D341Med (cell line): ENCODE results near the gene KIF20A.
"Not testable (repeated sequence)": the region's sequence is repeated elsewhere in the genome, so short reads cannot be mapped to it uniquely, and the experiment has no call there.

Experiments used
- DNase-seq: peaks from one replicate; pipeline ENCODE4 v3.0.0; 2012; ENCODE audit warnings: low spot score

The KIF20A gene

DNA sequence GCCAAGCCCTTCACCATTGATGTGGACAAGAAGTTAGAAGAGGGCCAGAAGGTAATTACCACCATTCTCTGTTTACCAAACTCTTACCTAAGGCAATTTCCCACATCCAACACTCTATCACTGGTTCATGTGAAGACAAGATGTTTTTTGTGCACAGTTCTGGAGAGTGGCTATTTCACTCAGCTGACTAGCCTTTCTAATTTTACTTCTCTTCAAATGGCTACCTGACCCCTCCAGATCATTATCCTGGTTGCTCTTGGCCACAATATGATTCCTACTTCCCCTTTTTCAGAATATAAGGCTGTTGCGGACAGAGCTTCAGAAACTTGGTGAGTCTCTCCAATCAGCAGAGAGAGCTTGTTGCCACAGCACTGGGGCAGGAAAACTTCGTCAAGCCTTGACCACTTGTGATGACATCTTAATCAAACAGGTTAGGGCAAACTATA, 7.1 kb downstream of the KIF20A start:
- no peak for DNase-seq

- no peak for DNase-seq
Measured at GRCh38 chr5:138188626-138189025, 9.7 kb downstream of the KIF20A start.

GRCh38 chr5:138192826-138193225, 13.9 kb downstream of the KIF20A start:
- DNase-seq = no peak

- not testable (repeated sequence) for DNase-seq
Measured at GRCh38 chr5:138193859-138194258, 14.9 kb downstream of the KIF20A start.

DNA sequence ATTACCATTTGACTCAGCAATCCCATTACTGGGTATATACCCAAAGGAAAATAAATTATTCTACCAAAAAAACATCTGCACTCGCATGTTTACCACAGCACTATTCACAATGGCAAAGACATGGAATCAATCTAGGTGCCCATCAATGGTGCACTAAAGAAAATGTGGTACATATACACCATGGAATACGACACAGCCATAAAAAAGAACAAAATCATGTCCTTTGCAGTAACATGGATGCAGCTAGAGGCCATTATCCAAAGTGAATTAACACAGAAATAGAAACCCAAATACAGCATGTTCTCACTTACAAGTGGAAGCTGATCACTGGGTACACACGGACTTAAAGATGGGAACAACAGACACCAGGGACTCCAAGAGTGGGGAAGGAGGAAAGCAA, 32.1 kb downstream of the KIF20A start:
- no peak for DNase-seq

GRCh38 chr5:138212828-138213160, 33.9 kb downstream of the KIF20A start:
- DNase-seq = no peak

DNA sequence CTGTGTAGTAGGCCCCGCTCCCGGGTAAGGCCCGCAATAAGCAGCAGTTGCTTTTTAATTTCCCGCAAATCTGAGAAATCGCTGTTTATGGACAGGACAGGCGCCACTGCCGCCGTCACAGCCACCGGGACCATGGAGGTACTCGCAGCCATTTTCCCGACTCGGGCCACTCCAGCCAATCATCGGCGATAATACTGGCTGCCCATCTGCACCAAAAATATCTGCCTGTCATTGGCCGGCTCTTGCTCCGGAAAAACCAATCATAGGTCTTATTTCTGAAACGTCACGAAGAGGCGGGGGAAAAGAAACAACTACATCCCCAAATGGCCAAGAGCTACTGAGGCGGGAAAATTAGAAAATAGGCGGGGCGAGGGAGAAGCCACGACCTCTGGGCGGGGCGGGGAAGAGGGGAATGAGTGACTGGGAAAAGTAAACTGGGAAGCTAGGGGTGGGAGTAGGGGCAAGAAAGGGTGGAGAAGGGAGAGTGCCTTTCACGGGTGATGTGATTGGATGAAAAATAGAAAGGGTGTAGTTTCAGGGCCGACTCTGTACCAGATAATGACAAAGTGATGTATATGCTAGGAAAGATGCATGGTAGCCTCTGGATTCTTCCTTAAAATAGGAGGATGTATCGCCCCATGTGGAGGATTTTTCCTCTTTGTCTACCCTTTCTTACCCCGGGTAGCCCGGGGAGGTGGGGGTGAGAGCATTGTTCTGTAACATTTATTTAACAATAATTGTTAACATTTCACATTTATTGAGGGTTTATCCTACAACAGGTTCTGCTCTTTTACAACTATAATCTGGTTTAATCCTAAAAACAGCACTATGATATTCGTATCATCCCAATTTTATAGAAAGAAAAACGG, 34.5 kb downstream of the KIF20A start, which contains the start of gene CDC23:
Gene CDC23, minus strand, starts transcription at position 163 of the 869 bp plus-strand sequence. Its CDS starts 11 bp downstream, at position 152.
- DNase-seq = peak; percentile 93

DNA sequence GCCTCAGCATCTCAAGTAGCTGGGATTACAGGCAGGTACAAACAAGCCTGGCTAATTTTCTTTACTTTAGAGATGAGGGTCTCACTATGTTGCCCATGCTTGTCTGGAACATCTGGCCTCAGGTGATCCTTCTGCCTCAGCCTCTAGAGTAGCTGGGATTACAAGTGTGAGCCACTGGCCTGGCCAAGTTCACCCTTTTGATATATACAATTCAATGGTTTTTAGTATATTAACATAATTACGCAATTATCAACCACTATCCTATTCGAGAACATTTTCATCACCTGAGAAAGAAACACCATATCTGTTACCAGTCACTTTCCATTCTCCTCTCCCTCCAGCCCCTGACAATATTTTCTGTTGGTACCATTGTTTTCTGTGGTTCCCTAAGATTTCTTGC, 37.9 kb downstream of the KIF20A start:
- DNase-seq = no peak

DNA sequence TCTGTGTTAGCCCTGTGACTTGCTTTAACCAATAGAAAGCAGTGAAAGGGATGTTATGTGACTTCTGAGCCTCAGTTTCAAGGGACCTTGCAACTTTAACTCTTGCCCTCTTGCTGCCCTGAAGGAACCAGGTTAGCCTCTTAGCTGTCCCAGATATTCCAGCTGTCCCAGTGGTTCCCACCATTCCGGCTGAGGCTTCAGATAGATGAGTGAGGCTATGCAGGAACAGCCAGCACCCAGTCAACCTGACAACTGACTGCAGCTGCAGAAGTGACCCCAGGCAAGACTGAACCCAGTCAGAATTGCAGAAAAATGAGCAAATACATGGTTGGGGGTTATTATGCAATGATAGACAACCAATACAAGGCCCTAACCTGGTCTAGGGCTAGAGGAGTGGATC, 44.6 kb downstream of the KIF20A start:
- DNase-seq = no peak

DNA sequence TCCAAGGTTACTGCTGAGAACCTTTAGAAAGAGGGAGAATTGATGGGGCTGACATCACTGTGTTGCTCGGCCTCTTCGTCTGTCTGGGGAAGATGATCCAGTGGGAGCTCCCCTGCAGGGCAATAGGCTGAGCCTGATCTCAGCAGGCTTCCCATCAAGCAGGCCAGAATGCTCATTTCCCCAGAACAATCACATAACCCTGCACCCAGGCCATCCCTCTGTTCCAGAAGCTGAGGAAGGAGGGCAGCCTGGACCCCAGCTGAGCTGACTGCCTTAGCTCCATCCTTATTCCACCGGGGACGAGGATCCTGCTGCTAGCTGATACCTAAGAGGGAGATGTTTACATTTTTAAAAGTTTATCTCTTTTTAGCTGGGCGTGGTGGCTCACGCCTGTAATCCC, 45.8 kb downstream of the KIF20A start:
- no peak for DNase-seq

DNA sequence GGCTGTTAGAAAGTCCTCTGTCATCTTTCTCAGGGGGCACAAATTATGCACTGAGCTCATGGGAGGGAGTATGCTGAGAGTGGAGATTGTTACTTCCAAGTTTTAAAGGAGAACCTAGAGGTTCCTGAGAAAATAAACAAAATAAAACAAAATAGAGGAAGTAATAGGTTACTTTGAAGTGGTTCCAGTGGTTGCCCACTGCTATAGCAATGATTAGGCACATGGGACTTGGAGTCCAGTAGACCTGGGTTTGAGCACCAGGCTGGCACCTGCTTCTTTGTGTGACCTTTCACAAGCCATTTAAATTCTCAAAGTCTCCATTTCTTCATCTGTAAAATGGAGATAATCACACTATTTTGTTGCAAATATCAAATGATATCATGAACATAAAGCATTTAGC, 48.0 kb downstream of the KIF20A start:
- DNase-seq = no peak

GRCh38 chr5:138229387-138229786, 50.5 kb downstream of the KIF20A start:
- no peak for DNase-seq

DNA sequence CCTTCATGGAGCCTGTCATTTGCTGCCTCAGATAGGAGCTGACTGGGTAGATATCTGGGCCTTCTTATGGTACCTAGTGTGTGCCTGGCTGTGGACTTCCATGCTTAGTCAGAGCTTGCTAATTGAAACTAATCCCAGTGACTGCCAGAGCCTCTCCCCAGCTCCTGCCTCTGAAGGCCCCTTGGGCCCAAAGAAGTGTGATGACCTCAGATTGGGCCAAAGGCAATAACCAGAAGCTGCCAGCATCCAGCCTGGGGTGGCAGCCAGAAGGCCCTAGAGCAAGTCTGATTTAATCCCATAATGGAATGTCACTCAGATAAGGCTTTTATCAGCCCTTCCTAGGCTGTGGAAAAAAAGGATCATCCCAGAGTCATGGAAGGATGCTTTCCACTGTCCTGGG, 51.3 kb downstream of the KIF20A start:
- DNase-seq = peak; percentile 49

DNA sequence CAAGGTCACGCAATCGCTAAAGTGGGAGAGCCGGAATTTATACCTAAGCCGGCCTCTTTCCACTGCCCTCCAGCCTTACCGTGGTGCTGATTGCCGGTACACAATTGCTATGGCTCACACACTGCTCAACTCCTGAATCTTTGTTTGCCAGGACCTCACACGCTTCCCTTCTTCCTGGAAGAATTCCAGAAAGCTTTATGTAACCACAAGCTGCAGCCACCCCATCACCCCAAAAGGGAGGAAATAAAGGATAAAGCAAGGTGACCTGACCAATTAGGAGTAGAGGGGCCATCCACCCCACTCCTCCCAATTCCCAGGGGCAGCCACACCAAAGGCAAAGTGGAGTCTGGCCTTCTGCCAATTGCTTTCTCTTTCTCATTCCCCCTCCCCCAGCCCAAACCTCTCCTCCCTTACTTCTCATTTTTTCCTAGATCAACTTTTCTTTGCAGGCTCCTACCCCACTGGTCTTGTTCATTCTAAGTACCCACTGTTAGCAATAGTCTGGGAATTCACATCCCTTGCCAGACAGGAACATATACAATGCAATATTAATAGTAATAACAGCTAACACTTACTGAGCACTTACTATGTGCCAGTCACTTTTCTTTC, 52.2 kb downstream of the KIF20A start:
- no peak for DNase-seq

- DNase-seq = no peak
Measured at GRCh38 chr5:138233280-138233679, 54.4 kb downstream of the KIF20A start.

GRCh38 chr5:138234651-138235050, 55.7 kb downstream of the KIF20A start:
- no peak for DNase-seq
